ENCODE results near the gene GFOD1. TPM values are rescaled to one million over a fixed set of nuclear protein-coding genes. Genes with fewer than 3 reads are reported as not detected.

Gene GFOD1
- total RNA-seq, 1 donor from 2014 or later = 51.6 TPM

DNA sequence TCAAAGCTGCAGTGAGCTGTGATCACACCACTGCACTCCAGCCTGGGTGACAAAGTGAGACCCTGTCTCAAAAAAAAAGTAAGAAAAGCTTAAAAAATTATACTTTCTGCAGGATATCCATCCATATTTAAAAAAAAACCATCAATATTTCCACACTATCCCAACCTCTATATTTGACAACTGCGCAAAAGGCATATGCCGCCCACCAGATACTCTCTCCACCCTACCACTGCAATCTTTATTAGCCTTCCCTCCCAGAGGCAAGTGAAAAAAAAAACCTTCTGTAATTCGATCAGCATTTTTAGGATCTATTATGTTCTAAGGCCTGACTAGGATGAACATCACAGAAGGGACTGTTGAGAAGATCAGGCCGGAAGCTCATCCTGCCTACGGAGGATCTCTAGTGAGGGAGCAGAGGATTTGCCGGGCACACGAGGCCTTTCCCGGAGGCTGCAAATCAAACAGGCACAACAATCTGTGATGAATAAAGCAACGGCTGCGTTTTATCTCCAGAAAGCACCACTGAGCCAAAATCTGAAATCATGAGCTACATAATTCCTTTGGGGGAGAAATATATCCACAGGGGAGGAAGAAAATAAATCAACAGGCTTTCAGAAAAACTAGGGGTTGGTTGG lies 65.9 kb downstream of the GFOD1 start:
- no peaks in the 10 kb centered on the region for H3K9me3 ChIP-seq (replicated peaks)
- TF ChIP-seq, protein P1, sequence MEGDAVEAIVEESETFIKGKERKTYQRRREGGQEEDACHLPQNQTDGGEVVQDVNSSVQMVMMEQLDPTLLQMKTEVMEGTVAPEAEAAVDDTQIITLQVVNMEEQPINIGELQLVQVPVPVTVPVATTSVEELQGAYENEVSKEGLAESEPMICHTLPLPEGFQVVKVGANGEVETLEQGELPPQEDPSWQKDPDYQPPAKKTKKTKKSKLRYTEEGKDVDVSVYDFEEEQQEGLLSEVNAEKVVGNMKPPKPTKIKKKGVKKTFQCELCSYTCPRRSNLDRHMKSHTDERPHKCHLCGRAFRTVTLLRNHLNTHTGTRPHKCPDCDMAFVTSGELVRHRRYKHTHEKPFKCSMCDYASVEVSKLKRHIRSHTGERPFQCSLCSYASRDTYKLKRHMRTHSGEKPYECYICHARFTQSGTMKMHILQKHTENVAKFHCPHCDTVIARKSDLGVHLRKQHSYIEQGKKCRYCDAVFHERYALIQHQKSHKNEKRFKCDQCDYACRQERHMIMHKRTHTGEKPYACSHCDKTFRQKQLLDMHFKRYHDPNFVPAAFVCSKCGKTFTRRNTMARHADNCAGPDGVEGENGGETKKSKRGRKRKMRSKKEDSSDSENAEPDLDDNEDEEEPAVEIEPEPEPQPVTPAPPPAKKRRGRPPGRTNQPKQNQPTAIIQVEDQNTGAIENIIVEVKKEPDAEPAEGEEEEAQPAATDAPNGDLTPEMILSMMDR (IDR thresholded peaks at IDR 0.05; ENCODE audit: borderline replicate concordance) = no peak
- H3K27me3 ChIP-seq (ENCODE audit: low read depth) = no peaks in the 10 kb centered on the region
- intact Hi-C loops (cut with micrococcal nuclease) = loop anchor here (10.0 kb wide), 1 partner anchor 63 kb away; the partner anchor contains the start of gene GFOD1
- no peak for DNase-seq
- peaks cover 100% of the 10 kb centered on the region for H3K4me1 ChIP-seq
- no peaks in the 10 kb centered on the region for H3K36me3 ChIP-seq
- H3K27ac ChIP-seq (replicated peaks) = peak overlapping the region; percentile 80
- no peak overlapping the region for H3K4me3 ChIP-seq

DNA sequence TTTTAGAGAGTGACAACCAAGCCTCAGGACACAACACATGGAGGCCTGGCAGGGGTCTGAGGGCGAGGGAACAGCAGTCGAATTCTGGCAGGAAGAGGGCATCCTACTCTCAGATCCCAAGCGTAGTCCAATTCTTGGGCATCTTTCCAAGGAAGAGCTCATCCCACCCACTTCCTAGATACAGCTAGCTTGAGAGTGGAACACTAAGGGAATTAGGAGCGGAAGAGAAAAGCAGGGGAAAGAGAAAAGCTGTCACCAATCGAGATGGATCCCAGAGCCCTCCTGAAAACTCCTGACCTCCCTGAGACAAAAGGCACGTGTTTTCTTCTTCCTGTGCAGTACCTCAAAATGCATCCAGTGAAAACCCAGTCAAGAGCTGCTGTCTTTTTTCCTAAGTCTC lies 67.1 kb downstream of the GFOD1 start:
- no peaks in the 10 kb centered on the region for H3K9me3 ChIP-seq (replicated peaks)
- H3K27me3 ChIP-seq (ENCODE audit: low read depth) = no peaks in the 10 kb centered on the region
- TF ChIP-seq, protein P1 (IDR thresholded peaks at IDR 0.05; ENCODE audit: borderline replicate concordance) = no peak
- intact Hi-C loops (cut with micrococcal nuclease) = loop anchor here (10.0 kb wide), 1 partner anchor 65 kb away; the partner anchor contains the start of gene GFOD1
- no peak overlapping the region for H3K4me3 ChIP-seq
- no peak for DNase-seq
- peaks cover 92% of the 10 kb centered on the region for H3K4me1 ChIP-seq
- H3K36me3 ChIP-seq = no peaks in the 10 kb centered on the region
- peak overlapping the region; percentile 80 for H3K27ac ChIP-seq (replicated peaks)

DNA sequence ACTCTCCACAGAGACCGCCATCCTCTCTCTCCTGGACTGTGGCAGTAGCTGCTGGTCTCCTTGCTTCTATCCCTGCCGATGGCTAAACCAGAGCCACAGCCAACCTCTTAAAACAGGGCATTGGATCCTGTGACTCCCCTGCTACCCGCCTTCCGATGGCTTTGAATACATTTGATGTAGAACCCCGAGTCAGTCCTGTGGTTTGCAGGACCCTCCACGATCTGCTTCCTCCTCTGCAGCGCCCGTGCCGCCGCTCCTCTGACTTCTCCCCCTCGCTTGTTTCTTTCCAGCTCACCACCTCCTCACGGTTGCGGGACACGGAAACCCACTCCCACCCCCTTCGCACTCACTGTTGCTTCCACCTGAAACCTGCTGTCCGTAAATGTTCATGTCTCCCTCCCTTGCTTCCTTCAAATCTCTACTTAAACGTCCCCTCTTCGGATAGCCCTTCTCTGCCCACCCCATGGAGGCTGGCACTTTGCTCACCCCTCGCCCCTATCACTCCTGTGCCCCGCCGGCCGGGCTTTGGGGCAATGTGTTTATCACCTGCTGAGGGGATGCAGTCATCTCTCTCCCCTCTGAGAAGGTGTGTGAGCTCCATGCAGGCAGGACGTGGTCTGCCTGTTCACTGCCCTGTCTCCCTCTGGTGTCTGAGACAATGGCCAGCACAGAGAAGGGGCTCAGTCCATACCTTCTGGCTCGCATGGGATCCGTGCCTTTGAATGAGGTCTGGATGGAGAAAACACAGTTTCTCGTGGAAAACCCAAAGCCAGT lies 67.8 kb downstream of the GFOD1 start:
- intact Hi-C loops (cut with micrococcal nuclease) = loop anchor here (10.0 kb wide), 1 partner anchor 65 kb away; the partner anchor contains the start of gene GFOD1
- Histone ChIP-seq H3K9me3 (replicated peaks) (no peaks in the 10 kb centered on the region), H3K4me1 (peaks cover 92% of the 10 kb centered on the region), H3K27me3 (ENCODE audit: low read depth) (no peaks in the 10 kb centered on the region), H3K27ac (replicated peaks) (peak overlapping the region; percentile 80), H3K4me3 (no peak overlapping the region), H3K36me3 (no peaks in the 10 kb centered on the region)
- no peak for DNase-seq
- TF ChIP-seq, protein P1 (IDR thresholded peaks at IDR 0.05; ENCODE audit: borderline replicate concordance) = peak; percentile 13

DNA sequence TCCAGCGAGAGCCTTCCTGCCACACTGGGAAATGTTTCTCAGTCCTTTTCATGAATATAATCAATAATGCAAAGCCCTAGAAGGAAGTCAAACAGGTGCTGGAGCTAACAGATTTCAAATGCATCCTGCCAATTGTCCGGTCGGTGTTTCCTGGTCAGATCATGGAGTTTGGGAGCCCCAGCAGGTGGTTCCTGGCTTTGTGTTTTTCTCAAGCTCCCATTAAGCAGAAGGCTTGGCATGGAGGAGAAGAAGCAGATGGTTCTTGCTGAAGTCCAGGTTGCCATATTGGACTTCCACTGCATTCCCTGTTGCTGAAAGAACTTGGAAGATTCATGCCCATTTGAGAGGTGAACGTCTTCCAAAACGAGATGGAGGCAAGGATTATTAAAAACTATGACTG lies 68.6 kb downstream of the GFOD1 start:
- Histone ChIP-seq H3K4me3 (no peak overlapping the region), H3K9me3 (replicated peaks) (no peaks in the 10 kb centered on the region), H3K36me3 (no peaks in the 10 kb centered on the region), H3K27me3 (ENCODE audit: low read depth) (no peaks in the 10 kb centered on the region), H3K27ac (replicated peaks) (peak overlapping the region; percentile 80), H3K4me1 (peaks cover 92% of the 10 kb centered on the region)
- TF ChIP-seq, protein P1 (IDR thresholded peaks at IDR 0.05; ENCODE audit: borderline replicate concordance) = no peak
- intact Hi-C loops (cut with micrococcal nuclease) = no loop called here
- no peak for DNase-seq

DNA sequence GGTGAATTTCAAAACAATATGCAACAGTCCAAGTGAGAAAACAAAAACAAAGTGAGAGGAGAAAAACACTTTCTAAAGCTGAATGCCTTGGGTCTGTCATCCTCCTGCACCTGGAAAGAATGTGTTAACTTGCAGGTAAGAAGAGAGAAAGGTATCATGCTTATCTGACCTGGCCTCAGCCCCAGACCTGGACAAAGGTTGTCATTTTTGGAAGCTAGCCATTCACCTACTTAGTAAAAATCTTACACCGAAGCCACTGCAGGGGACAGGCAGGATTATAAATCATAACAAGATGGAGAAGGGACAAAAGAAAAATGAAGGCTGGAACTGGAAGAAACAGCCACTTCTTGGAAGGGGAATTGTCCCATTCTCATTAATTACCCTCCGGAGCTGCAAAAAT lies 69.4 kb downstream of the GFOD1 start:
- Histone ChIP-seq H3K4me3 (no peak overlapping the region), H3K27ac (replicated peaks) (peak overlapping the region; percentile 80), H3K27me3 (ENCODE audit: low read depth) (no peaks in the 10 kb centered on the region), H3K9me3 (replicated peaks) (no peaks in the 10 kb centered on the region), H3K36me3 (no peaks in the 10 kb centered on the region), H3K4me1 (peaks cover 92% of the 10 kb centered on the region)
- DNase-seq = no peak
- TF ChIP-seq, protein P1 (IDR thresholded peaks at IDR 0.05; ENCODE audit: borderline replicate concordance) = no peak
- intact Hi-C loops (cut with micrococcal nuclease) = no loop called here
